Activated B cell treated with CpG ODN at 0.5 μM for 24 hours (primary cell): ENCODE results near the gene PLS1. TPM values are rescaled to one million over a fixed set of nuclear protein-coding genes. Genes with fewer than 3 reads are reported as not detected.

Experiments used
- ATAC-seq: fragments of 200-7000 bp; cut with Tn5 transposase; one replicate; pipeline ENCODE4 v1.10.0; 2021; ENCODE audit warnings: low read depth, mild to moderate bottlenecking, moderate library complexity
- CTCF ChIA-PET: fragments of 350-600 bp; sonication (Branson Sonifier 250); formaldehyde crosslinking; loops from one replicate; lab custom pipeline; 2021; ENCODE audit warnings: antibody characterized with exemption; lab: Charles Lee
- POLR2A ChIA-PET: fragments of 350-600 bp; sonication (Branson Sonifier 250); formaldehyde crosslinking; loops from one replicate; lab custom pipeline; 2021; ENCODE audit warnings: antibody characterized with exemption; lab: Charles Lee
- DNase-seq: peaks from one replicate; pipeline ENCODE4 v3.0.0; 2022
- H3K27ac Mint-ChIP-seq: one replicate; pipeline ENCODE4 v1.8.0; 2020; ENCODE audit warnings: mixed read lengths
- H3K27me3 Mint-ChIP-seq: one replicate; pipeline ENCODE4 v1.8.0; 2021; ENCODE audit warnings: mixed read lengths
- H3K36me3 Mint-ChIP-seq: one replicate; pipeline ENCODE4 v1.8.0; 2021; ENCODE audit warnings: low read depth, mixed read lengths
- H3K4me1 Mint-ChIP-seq: one replicate; pipeline ENCODE4 v1.8.0; 2021; ENCODE audit warnings: mixed read lengths
- H3K4me3 Mint-ChIP-seq: one replicate; pipeline ENCODE4 v1.8.0; 2020; ENCODE audit warnings: mild to moderate bottlenecking, mixed read lengths
- H3K9me3 Mint-ChIP-seq: one replicate; pipeline ENCODE4 v1.8.0; 2020; ENCODE audit warnings: mixed read lengths
- intact Hi-C: fragments of 100-400 bp; cut with micrococcal nuclease; formaldehyde crosslinking; loops from one replicate; pipeline ENCODE4 v1.15.1; 2024
- total RNA-seq: library from RNA; stranded (reverse); gene quantifications from 2 replicates; pipeline ENCODE4 v1.2.3, GENCODE V29; 2022
- TF ChIP-seq, protein P1 (sequence below): fragments of 200-600 bp; IDR thresholded peaks from one replicate; pipeline ENCODE4 v1.8.0; 2022; ENCODE audit warnings: antibody characterized with exemption, mild to moderate bottlenecking

Gene PLS1
- total RNA-seq, 1 donor from 2014 or later = 0.91 TPM

DNA sequence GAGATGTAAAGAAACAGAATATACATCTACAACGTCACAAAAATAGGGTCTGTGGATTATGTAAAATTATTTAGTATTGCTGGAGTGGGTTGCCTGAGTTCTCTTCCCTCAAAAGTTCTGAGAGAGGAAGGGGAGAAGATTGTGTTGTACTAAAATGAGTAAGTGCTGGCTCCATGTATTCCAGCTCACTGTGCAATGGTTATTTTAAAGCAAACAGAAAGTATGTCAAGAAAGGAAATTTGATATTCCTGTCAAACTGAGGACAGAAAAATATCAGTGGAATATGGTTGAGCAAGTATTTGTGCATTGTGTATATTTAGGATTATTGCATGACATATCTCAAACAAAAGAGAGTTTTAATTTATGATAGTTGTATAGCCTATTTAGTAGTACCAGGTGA lies 129.8 kb downstream of the PLS1 start:
- peaks cover 3% of the 10 kb centered on the region for H3K9me3 Mint-ChIP-seq
- no peak overlapping the region for H3K27ac Mint-ChIP-seq
- peaks cover 1% of the 10 kb centered on the region for H3K36me3 Mint-ChIP-seq
- CTCF ChIA-PET = no interaction called here
- no peak overlapping the region for H3K4me3 Mint-ChIP-seq
- TF ChIP-seq, protein P1, sequence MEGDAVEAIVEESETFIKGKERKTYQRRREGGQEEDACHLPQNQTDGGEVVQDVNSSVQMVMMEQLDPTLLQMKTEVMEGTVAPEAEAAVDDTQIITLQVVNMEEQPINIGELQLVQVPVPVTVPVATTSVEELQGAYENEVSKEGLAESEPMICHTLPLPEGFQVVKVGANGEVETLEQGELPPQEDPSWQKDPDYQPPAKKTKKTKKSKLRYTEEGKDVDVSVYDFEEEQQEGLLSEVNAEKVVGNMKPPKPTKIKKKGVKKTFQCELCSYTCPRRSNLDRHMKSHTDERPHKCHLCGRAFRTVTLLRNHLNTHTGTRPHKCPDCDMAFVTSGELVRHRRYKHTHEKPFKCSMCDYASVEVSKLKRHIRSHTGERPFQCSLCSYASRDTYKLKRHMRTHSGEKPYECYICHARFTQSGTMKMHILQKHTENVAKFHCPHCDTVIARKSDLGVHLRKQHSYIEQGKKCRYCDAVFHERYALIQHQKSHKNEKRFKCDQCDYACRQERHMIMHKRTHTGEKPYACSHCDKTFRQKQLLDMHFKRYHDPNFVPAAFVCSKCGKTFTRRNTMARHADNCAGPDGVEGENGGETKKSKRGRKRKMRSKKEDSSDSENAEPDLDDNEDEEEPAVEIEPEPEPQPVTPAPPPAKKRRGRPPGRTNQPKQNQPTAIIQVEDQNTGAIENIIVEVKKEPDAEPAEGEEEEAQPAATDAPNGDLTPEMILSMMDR = no peak
- peaks cover 16% of the 10 kb centered on the region for H3K27me3 Mint-ChIP-seq
- DNase-seq = no peak
- intact Hi-C loops = loop anchor here (2.0 to 10.0 kb wide), 2 partner anchors 991 to 1245 kb away; partner anchors contain the start of genes DIPK2A and RNF7
- H3K4me1 Mint-ChIP-seq = peaks cover 5% of the 10 kb centered on the region
- no peak for ATAC-seq
- POLR2A ChIA-PET = no interaction called here

GRCh38 chr3:142732066-142732465 lies 135.9 kb downstream of the PLS1 start:
- H3K27me3 Mint-ChIP-seq = no peaks in the 10 kb centered on the region
- no peaks in the 10 kb centered on the region for H3K4me1 Mint-ChIP-seq
- CTCF ChIA-PET = no interaction called here
- TF ChIP-seq, protein P1 = no peak
- DNase-seq = no peak
- H3K36me3 Mint-ChIP-seq = no peaks in the 10 kb centered on the region
- H3K9me3 Mint-ChIP-seq = no peaks in the 10 kb centered on the region
- POLR2A ChIA-PET = interaction anchor here (0.7 kb wide), 1 partner anchor 1500 kb away, joined by 3 read pairs; no protein-coding TSS in a partner anchor
- H3K27ac Mint-ChIP-seq = no peak overlapping the region
- intact Hi-C loops = no loop called here
- H3K4me3 Mint-ChIP-seq = no peak overlapping the region
- ATAC-seq = no peak

- no peaks in the 10 kb centered on the region for H3K27me3 Mint-ChIP-seq
- CTCF ChIA-PET = no interaction called here
- ATAC-seq (no peak), DNase-seq (no peak)
- no peaks in the 10 kb centered on the region for H3K4me1 Mint-ChIP-seq
- TF ChIP-seq, protein P1 = no peak
- H3K9me3 Mint-ChIP-seq = no peaks in the 10 kb centered on the region
- H3K4me3 Mint-ChIP-seq = no peak overlapping the region
- no peak overlapping the region for H3K27ac Mint-ChIP-seq
- intact Hi-C loops = no loop called here
- H3K36me3 Mint-ChIP-seq = no peaks in the 10 kb centered on the region
- POLR2A ChIA-PET = no interaction called here
Observed at GRCh38 chr3:142734834-142735233, 138.6 kb downstream of the PLS1 start.

DNA sequence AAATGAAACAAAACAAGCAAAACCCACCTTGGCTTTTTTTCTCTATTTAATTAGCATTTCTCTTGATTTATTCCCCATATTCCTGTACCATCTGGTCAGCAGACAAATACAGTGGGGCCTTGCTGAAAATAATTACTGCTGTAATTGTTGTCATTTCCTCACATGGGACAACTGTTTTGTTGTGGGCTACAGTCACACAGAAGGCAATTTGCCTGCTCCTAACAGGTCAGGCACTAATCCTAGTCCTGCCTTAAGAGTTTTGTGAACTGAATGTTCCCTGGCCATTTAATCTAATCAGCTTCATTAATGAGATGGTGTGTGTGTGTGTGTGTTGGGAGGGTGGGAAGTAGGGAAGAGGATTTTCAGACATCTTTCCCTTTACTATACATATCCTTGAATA lies 139.3 kb downstream of the PLS1 start:
- ATAC-seq (no peak), DNase-seq (no peak)
- Mint-ChIP-seq H3K36me3 (no peaks in the 10 kb centered on the region), H3K4me3 (no peak overlapping the region), H3K9me3 (no peaks in the 10 kb centered on the region), H3K4me1 (no peaks in the 10 kb centered on the region), H3K27ac (no peak overlapping the region), H3K27me3 (no peaks in the 10 kb centered on the region)
- CTCF ChIA-PET = no interaction called here
- TF ChIP-seq, protein P1 = no peak
- intact Hi-C loops = no loop called here
- POLR2A ChIA-PET = no interaction called here

- no peak overlapping the region for H3K27ac Mint-ChIP-seq
- H3K4me1 Mint-ChIP-seq = no peaks in the 10 kb centered on the region
- ChIA-PET POLR2A (no interaction called here), CTCF (no interaction called here)
- DNase-seq (no peak), ATAC-seq (no peak)
- H3K36me3 Mint-ChIP-seq = no peaks in the 10 kb centered on the region
- H3K27me3 Mint-ChIP-seq = no peaks in the 10 kb centered on the region
- H3K9me3 Mint-ChIP-seq = no peaks in the 10 kb centered on the region
- TF ChIP-seq, protein P1 = no peak
- intact Hi-C loops = no loop called here
- H3K4me3 Mint-ChIP-seq = no peak overlapping the region
Observed at GRCh38 chr3:142738396-142738795, 142.2 kb downstream of the PLS1 start.
